ENCODE data around the gene TSPAN10.

DNA sequence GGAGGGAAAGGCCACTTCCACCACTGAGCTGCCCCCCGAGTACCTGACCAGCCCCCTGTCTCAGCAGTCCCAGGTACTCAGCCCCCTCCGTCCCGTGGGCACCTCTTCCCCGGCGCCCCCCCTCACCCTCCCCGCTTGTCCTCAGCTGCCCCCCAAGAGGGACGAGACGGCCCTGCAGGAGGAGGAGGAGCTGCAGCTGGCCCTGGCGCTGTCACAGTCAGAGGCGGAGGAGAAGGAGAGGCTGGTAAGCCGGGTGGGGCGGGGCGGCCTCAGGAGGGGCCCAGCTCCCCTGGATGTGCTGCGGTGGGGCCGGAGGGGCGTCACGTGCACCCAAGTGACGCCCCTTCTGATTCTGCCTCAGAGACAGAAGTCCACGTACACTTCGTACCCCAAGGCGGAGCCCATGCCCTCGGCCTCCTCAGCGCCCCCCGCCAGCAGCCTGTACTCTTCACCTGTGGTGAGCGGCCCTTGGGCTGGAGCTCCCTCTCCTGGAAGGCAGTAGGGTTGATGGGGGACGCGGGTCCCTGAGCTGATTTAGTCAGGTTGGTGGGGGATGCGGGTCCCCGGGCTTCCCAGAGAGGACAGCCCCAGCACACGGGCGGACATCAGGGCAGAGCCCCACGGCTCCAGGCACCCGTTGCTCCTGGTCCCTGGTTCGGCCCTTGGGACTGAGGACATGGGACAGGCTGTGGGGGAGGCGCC is 56.7 kb downstream of the TSPAN10 start:
- TF ChIP-seq, protein P1, sequence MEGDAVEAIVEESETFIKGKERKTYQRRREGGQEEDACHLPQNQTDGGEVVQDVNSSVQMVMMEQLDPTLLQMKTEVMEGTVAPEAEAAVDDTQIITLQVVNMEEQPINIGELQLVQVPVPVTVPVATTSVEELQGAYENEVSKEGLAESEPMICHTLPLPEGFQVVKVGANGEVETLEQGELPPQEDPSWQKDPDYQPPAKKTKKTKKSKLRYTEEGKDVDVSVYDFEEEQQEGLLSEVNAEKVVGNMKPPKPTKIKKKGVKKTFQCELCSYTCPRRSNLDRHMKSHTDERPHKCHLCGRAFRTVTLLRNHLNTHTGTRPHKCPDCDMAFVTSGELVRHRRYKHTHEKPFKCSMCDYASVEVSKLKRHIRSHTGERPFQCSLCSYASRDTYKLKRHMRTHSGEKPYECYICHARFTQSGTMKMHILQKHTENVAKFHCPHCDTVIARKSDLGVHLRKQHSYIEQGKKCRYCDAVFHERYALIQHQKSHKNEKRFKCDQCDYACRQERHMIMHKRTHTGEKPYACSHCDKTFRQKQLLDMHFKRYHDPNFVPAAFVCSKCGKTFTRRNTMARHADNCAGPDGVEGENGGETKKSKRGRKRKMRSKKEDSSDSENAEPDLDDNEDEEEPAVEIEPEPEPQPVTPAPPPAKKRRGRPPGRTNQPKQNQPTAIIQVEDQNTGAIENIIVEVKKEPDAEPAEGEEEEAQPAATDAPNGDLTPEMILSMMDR (IDR thresholded peaks at IDR 0.05) = no peak
- TF ChIP-seq POLR2AphosphoS5 (IDR thresholded peaks at IDR 0.05; ENCODE audit: insufficient read depth in 1 of 2, low read depth in 1 of 2) (no peak), POLR2A (IDR thresholded peaks at IDR 0.05) (no peak)
